Measurements from ENCODE around the gene RGCC.

DNA sequence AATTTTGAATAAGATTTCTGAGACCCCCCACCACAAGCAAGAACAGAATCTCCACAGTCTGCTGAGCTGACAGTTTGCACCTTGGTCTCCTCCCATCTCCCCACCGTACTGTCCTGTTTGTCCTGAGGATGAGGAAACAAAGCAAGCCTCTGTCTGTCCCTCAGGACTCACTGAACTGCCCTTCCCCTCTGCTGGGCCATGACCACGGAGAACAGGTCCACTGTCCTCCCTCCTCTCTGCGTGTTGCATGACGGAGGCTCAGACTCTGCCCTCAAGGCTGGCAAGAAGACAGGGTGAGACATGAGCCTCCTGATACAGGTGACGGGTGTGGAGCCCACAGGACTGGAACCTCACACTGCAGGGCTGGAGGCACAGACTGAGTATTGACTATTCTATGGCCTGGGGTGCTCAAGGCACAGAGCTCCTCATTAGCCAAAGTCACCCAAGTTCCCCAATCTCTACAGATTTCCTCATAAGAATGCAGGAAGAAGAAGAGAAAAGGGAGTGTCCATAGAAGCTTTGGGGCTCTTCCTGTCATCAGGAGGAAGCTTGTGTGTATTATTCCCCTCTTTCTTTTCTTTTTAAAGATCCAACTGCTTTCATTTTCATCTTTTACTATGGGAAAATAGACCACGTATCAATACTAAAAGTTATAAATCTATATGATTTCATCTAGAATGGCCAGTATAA lies 22.4 kb upstream of the RGCC start:
- no peak for TF ChIP-seq POLR2A (IDR thresholded peaks at IDR 0.05)
- TF ChIP-seq, protein P1, sequence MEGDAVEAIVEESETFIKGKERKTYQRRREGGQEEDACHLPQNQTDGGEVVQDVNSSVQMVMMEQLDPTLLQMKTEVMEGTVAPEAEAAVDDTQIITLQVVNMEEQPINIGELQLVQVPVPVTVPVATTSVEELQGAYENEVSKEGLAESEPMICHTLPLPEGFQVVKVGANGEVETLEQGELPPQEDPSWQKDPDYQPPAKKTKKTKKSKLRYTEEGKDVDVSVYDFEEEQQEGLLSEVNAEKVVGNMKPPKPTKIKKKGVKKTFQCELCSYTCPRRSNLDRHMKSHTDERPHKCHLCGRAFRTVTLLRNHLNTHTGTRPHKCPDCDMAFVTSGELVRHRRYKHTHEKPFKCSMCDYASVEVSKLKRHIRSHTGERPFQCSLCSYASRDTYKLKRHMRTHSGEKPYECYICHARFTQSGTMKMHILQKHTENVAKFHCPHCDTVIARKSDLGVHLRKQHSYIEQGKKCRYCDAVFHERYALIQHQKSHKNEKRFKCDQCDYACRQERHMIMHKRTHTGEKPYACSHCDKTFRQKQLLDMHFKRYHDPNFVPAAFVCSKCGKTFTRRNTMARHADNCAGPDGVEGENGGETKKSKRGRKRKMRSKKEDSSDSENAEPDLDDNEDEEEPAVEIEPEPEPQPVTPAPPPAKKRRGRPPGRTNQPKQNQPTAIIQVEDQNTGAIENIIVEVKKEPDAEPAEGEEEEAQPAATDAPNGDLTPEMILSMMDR (IDR thresholded peaks at IDR 0.05) = no peak
